ENCODE results near the gene PDSS2.
"Not testable (repeated sequence)": the region's sequence is repeated elsewhere in the genome, so short reads cannot be mapped to it uniquely, and the experiment has no call there.

Gene PDSS2

GRCh38 chr6:107152638-107153430 is 306.5 kb downstream of the PDSS2 start:
- H3K36me3 Mint-ChIP-seq (ENCODE audit: low read depth) = no peaks in the 10 kb centered on the region
- H3K27ac Mint-ChIP-seq = no peak overlapping the region
- TF ChIP-seq CTCF (IDR thresholded peaks at IDR 0.05) = no peak
- no peak for DNase-seq
- no peaks in the 10 kb centered on the region for H3K27me3 Mint-ChIP-seq (ENCODE audit: low read depth, poor library complexity)
- H3K4me3 Mint-ChIP-seq = no peak overlapping the region
- peaks cover 49% of the 10 kb centered on the region for H3K4me1 Mint-ChIP-seq
- H3K9me3 Mint-ChIP-seq = no peaks in the 10 kb centered on the region

GRCh38 chr6:107144666-107145065 is 314.7 kb downstream of the PDSS2 start:
- Mint-ChIP-seq H3K36me3 (ENCODE audit: low read depth) (no peaks in the 10 kb centered on the region), H3K9me3 (no peaks in the 10 kb centered on the region), H3K4me1 (peaks cover 5% of the 10 kb centered on the region), H3K4me3 (no peak overlapping the region), H3K27ac (no peak overlapping the region), H3K27me3 (ENCODE audit: low read depth, poor library complexity) (peaks cover 6% of the 10 kb centered on the region)
- DNase-seq = no peak
- TF ChIP-seq CTCF (IDR thresholded peaks at IDR 0.05) = no peak

GRCh38 chr6:107144014-107144413 is 315.4 kb downstream of the PDSS2 start:
- no peak for DNase-seq
- no peak overlapping the region for H3K27ac Mint-ChIP-seq
- no peaks in the 10 kb centered on the region for H3K9me3 Mint-ChIP-seq
- no peaks in the 10 kb centered on the region for H3K36me3 Mint-ChIP-seq (ENCODE audit: low read depth)
- peaks cover 6% of the 10 kb centered on the region for H3K27me3 Mint-ChIP-seq (ENCODE audit: low read depth, poor library complexity)
- peaks cover 5% of the 10 kb centered on the region for H3K4me1 Mint-ChIP-seq
- no peak for TF ChIP-seq CTCF (IDR thresholded peaks at IDR 0.05)
- H3K4me3 Mint-ChIP-seq = no peak overlapping the region

- DNase-seq = no peak
- H3K27me3 Mint-ChIP-seq (ENCODE audit: low read depth, poor library complexity) = peaks cover 12% of the 10 kb centered on the region
- H3K4me3 Mint-ChIP-seq = no peak overlapping the region
- H3K9me3 Mint-ChIP-seq = peaks cover 3% of the 10 kb centered on the region
- H3K4me1 Mint-ChIP-seq = peaks cover 9% of the 10 kb centered on the region
- H3K36me3 Mint-ChIP-seq (ENCODE audit: low read depth) = no peaks in the 10 kb centered on the region
- no peak for TF ChIP-seq CTCF (IDR thresholded peaks at IDR 0.05)
- no peak overlapping the region for H3K27ac Mint-ChIP-seq
These were observed 318.8 kb downstream of the PDSS2 start for GRCh38 chr6:107140581-107140980.

GRCh38 chr6:107136324-107136723 is 323.0 kb downstream of the PDSS2 start:
- H3K27ac Mint-ChIP-seq; DNase-seq; H3K36me3 Mint-ChIP-seq (ENCODE audit: low read depth); H3K4me1 Mint-ChIP-seq; H3K4me3 Mint-ChIP-seq; H3K9me3 Mint-ChIP-seq: not testable (repeated sequence)
- peaks cover 14% of the 10 kb centered on the region for H3K27me3 Mint-ChIP-seq (ENCODE audit: low read depth, poor library complexity)

GRCh38 chr6:107135048-107135680 is 324.2 kb downstream of the PDSS2 start:
- H3K36me3 Mint-ChIP-seq (ENCODE audit: low read depth); H3K4me1 Mint-ChIP-seq; DNase-seq; H3K4me3 Mint-ChIP-seq; H3K27ac Mint-ChIP-seq; H3K9me3 Mint-ChIP-seq: not testable (repeated sequence)
- H3K27me3 Mint-ChIP-seq (ENCODE audit: low read depth, poor library complexity) = peaks cover 11% of the 10 kb centered on the region
